ENCODE data around the gene KMT2E.

DNA sequence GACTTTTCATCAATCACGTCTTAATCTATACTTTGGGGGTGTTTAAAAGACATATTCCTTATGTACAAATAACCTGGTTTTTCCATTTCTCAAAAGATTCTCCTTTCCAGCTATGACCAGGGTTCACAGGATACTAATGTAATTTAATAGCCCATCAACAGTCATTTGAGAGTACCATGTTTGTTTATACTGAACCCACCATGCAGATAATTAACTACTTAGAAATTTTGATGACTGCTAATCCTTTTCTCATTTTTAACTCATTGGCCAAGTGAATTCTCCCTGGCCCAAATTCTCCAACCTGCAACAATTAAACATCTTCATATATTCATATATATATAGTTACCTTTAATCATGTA is 28.8 kb upstream of the KMT2E start:
- no peak for TF ChIP-seq POLR2A (IDR thresholded peaks at IDR 0.05)
- TF ChIP-seq, protein P1, sequence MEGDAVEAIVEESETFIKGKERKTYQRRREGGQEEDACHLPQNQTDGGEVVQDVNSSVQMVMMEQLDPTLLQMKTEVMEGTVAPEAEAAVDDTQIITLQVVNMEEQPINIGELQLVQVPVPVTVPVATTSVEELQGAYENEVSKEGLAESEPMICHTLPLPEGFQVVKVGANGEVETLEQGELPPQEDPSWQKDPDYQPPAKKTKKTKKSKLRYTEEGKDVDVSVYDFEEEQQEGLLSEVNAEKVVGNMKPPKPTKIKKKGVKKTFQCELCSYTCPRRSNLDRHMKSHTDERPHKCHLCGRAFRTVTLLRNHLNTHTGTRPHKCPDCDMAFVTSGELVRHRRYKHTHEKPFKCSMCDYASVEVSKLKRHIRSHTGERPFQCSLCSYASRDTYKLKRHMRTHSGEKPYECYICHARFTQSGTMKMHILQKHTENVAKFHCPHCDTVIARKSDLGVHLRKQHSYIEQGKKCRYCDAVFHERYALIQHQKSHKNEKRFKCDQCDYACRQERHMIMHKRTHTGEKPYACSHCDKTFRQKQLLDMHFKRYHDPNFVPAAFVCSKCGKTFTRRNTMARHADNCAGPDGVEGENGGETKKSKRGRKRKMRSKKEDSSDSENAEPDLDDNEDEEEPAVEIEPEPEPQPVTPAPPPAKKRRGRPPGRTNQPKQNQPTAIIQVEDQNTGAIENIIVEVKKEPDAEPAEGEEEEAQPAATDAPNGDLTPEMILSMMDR (IDR thresholded peaks at IDR 0.05) = no peak
